ENCODE data around the gene ORC3. TPM values are rescaled to one million over a fixed set of nuclear protein-coding genes. Genes with fewer than 3 reads are reported as not detected.
A peak's percentile ranks its signal among the peaks of the same experiment; 100 is the strongest.
"Not testable (repeated sequence)": the region's sequence is repeated elsewhere in the genome, so short reads cannot be mapped to it uniquely, and the experiment has no call there.

ORC3 gene
- total RNA-seq, 1 donor from 2014 or later: 16.7 TPM

GRCh38 chr6:87687296-87687695 lies 97.4 kb downstream of the ORC3 start:
- Mint-ChIP-seq H3K27ac (ENCODE audit: unreplicated experiment) (no peak overlapping the region), H3K4me1 (ENCODE audit: low read depth) (peaks cover 73% of the 10 kb centered on the region), H3K27me3 (ENCODE audit: low read depth) (no peaks in the 10 kb centered on the region), H3K36me3 (ENCODE audit: low read depth) (no peaks in the 10 kb centered on the region), H3K4me3 (ENCODE audit: unreplicated experiment) (no peak overlapping the region), H3K9me3 (ENCODE audit: low read depth) (peaks cover 3% of the 10 kb centered on the region)
- no peak for DNase-seq (ENCODE audit: low spot score)
- no peak for TF ChIP-seq CTCF (IDR thresholded peaks at IDR 0.05)

- not testable (repeated sequence) for H3K4me3 Mint-ChIP-seq (ENCODE audit: unreplicated experiment); H3K9me3 Mint-ChIP-seq (ENCODE audit: low read depth); DNase-seq (ENCODE audit: low spot score); H3K27me3 Mint-ChIP-seq (ENCODE audit: low read depth); H3K36me3 Mint-ChIP-seq (ENCODE audit: low read depth); H3K27ac Mint-ChIP-seq (ENCODE audit: unreplicated experiment)
- H3K4me1 Mint-ChIP-seq (ENCODE audit: low read depth): peaks cover 69% of the 10 kb centered on the region
These were observed 98.0 kb downstream of the ORC3 start for GRCh38 chr6:87687893-87688292.

GRCh38 chr6:87690441-87690840 lies 100.5 kb downstream of the ORC3 start:
- Mint-ChIP-seq H3K4me1 (ENCODE audit: low read depth) (peaks cover 71% of the 10 kb centered on the region), H3K36me3 (ENCODE audit: low read depth) (no peaks in the 10 kb centered on the region), H3K4me3 (ENCODE audit: unreplicated experiment) (no peak overlapping the region), H3K27me3 (ENCODE audit: low read depth) (no peaks in the 10 kb centered on the region), H3K9me3 (ENCODE audit: low read depth) (no peaks in the 10 kb centered on the region), H3K27ac (ENCODE audit: unreplicated experiment) (no peak overlapping the region)
- DNase-seq (ENCODE audit: low spot score): no peak
- no peak for TF ChIP-seq CTCF (IDR thresholded peaks at IDR 0.05)

GRCh38 chr6:87692086-87692485 lies 102.2 kb downstream of the ORC3 start:
- H3K4me1 Mint-ChIP-seq (ENCODE audit: low read depth): peaks cover 73% of the 10 kb centered on the region

GRCh38 chr6:87696817-87697216 lies 106.9 kb downstream of the ORC3 start:
- H3K27ac Mint-ChIP-seq (ENCODE audit: unreplicated experiment): peak overlapping the region; percentile 97
- not testable (repeated sequence) for H3K27me3 Mint-ChIP-seq (ENCODE audit: low read depth); H3K36me3 Mint-ChIP-seq (ENCODE audit: low read depth); DNase-seq (ENCODE audit: low spot score); H3K9me3 Mint-ChIP-seq (ENCODE audit: low read depth)
- H3K4me3 Mint-ChIP-seq (ENCODE audit: unreplicated experiment): peak overlapping the region; percentile 38
- peaks cover 69% of the 10 kb centered on the region for H3K4me1 Mint-ChIP-seq (ENCODE audit: low read depth)

More at GRCh38 chr6:87692086-87692485, 102.2 kb downstream of the ORC3 start:
- Mint-ChIP-seq H3K4me3 (ENCODE audit: unreplicated experiment) (no peak overlapping the region), H3K27ac (ENCODE audit: unreplicated experiment) (no peak overlapping the region), H3K36me3 (ENCODE audit: low read depth) (no peaks in the 10 kb centered on the region), H3K27me3 (ENCODE audit: low read depth) (no peaks in the 10 kb centered on the region), H3K9me3 (ENCODE audit: low read depth) (no peaks in the 10 kb centered on the region)
- DNase-seq (ENCODE audit: low spot score): no peak
- TF ChIP-seq CTCF (IDR thresholded peaks at IDR 0.05): no peak

GRCh38 chr6:87697581-87698546 lies 107.9 kb downstream of the ORC3 start:
- H3K4me1 Mint-ChIP-seq (ENCODE audit: low read depth): peaks cover 65% of the 10 kb centered on the region
- H3K27ac Mint-ChIP-seq (ENCODE audit: unreplicated experiment): peak overlapping the region; percentile 97
- no peaks in the 10 kb centered on the region for H3K9me3 Mint-ChIP-seq (ENCODE audit: low read depth)
- no peak for DNase-seq (ENCODE audit: low spot score)
- H3K27me3 Mint-ChIP-seq (ENCODE audit: low read depth): no peaks in the 10 kb centered on the region
- peak overlapping the region; percentile 95 for H3K4me3 Mint-ChIP-seq (ENCODE audit: unreplicated experiment)
- no peak for TF ChIP-seq CTCF (IDR thresholded peaks at IDR 0.05)
- H3K36me3 Mint-ChIP-seq (ENCODE audit: low read depth): no peaks in the 10 kb centered on the region

Measured in chondrocyte (in vitro differentiated cells).